H1 (cell line): Measurements from ENCODE around the gene IFIT2.

Experiments used
- CBX8 ChIP-seq: fragments of 300-800, 300-1000 bp; sonication (generic); IDR thresholded peaks from 2 replicates; pipeline ENCODE4 v1.7.1; 2016; ENCODE audit warnings: low read depth, low read length, borderline replicate concordance
- EGR1 ChIP-seq: IDR thresholded peaks from 2 replicates; pipeline ENCODE4 v1.6.1; 2011; ENCODE audit warnings: low read depth, low read length, borderline replicate concordance
- HDAC6 ChIP-seq: IDR thresholded peaks from one replicate; pipeline ENCODE4 v1.7.1; 2012; ENCODE audit warnings: low read depth, mild to moderate bottlenecking, inconsistent platforms, low read length, moderate library complexity
- JUN ChIP-seq: IDR thresholded peaks from 2 replicates; pipeline ENCODE4 v1.6.1; 2011; ENCODE audit warnings: low read depth, mild to moderate bottlenecking, improper control_type of control experiment, low read length
- POLR2AphosphoS5 ChIP-seq: IDR thresholded peaks from 2 replicates; pipeline ENCODE4 v1.6.1; 2011; ENCODE audit warnings: low read depth, low read length
- RXRA ChIP-seq: IDR thresholded peaks from 2 replicates; pipeline ENCODE4 v1.6.1; 2011; ENCODE audit warnings: low read depth, mild to moderate bottlenecking, low read length, moderate library complexity; ENCODE audit not compliant: insufficient read depth
- SIN3A ChIP-seq, 2 experiments: IDR thresholded peaks in 1 of 2; conservative IDR thresholded peaks in 1 of 2; 2 replicates each; pipeline ENCODE4 v1.6.1; 2011 to 2012; ENCODE audit warnings: low read length in 2 of 2, improper control_type of control experiment in 1 of 2, low read depth in 1 of 2, mild to moderate bottlenecking in 1 of 2
- TF ChIP-seq, protein P1 (sequence below): IDR thresholded peaks from 2 replicates; pipeline ENCODE4 v1.6.1; 2012; ENCODE audit warnings: inconsistent platforms
- TF ChIP-seq, protein P2 (sequence below), 3 experiments: IDR thresholded peaks; 1 replicate in 2 of 3; 2 replicates in 1 of 3; pipeline versions ENCODE4 v1.5.1 to v1.6.1; 2011; ENCODE audit warnings: low read length in 3 of 3, mild to moderate bottlenecking in 3 of 3, inconsistent platforms in 2 of 3, low read depth in 1 of 3, moderate library complexity in 1 of 3; ENCODE audit not compliant: insufficient read depth in 1 of 3; ENCODE audit errors: control extremely low read depth in 1 of 3

DNA sequence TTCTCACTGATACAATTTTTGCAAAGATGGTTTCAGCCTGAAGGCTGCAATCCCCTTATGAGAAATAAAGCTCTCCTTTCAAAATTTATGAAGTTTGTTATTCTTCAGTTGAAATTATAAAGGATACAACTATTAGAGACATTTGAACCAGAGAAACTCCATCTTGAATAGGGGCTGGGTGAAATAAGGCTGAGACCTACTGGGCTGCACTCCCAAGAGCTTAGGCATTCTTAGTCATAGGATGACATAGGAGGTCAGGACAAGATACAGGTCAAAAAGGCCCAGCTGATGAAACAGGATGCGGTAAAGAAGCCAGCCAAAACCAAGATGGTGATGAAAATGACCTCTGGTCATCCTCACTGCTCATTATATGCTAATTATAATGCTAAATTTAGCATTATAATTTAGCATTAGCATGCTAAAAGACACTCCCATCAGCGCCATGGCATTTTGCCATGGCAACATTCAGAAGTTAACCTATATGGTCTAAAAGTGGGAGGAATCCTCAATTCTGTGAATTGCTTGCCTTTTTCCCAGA lies 53.6 kb downstream of the IFIT2 start:
- TF ChIP-seq, protein P1, sequence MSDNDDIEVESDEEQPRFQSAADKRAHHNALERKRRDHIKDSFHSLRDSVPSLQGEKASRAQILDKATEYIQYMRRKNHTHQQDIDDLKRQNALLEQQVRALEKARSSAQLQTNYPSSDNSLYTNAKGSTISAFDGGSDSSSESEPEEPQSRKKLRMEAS: no peak
- no peak for TF ChIP-seq POLR2AphosphoS5
- TF ChIP-seq, protein P2, sequence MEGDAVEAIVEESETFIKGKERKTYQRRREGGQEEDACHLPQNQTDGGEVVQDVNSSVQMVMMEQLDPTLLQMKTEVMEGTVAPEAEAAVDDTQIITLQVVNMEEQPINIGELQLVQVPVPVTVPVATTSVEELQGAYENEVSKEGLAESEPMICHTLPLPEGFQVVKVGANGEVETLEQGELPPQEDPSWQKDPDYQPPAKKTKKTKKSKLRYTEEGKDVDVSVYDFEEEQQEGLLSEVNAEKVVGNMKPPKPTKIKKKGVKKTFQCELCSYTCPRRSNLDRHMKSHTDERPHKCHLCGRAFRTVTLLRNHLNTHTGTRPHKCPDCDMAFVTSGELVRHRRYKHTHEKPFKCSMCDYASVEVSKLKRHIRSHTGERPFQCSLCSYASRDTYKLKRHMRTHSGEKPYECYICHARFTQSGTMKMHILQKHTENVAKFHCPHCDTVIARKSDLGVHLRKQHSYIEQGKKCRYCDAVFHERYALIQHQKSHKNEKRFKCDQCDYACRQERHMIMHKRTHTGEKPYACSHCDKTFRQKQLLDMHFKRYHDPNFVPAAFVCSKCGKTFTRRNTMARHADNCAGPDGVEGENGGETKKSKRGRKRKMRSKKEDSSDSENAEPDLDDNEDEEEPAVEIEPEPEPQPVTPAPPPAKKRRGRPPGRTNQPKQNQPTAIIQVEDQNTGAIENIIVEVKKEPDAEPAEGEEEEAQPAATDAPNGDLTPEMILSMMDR (IDR thresholded peaks at IDR 0.05; ENCODE audit: control extremely low read depth in 1 of 3, insufficient read depth in 1 of 3, low read depth in 1 of 3, low read length in 3 of 3): no peak
- TF ChIP-seq JUN: no peak
- TF ChIP-seq HDAC6: no peak
- TF ChIP-seq CBX8: no peak
- TF ChIP-seq SIN3A (conservative IDR thresholded peaks at IDR 0.05 in 1 of 2, IDR thresholded peaks at IDR 0.05 in 1 of 2; ENCODE audit: low read depth in 1 of 2, low read length in 2 of 2): no peak
- TF ChIP-seq EGR1: no peak
- TF ChIP-seq RXRA: no peak
